ENCODE results near the gene PSMD7.

The PSMD7 gene

GRCh38 chr16:74309789-74310781, 13.5 kb downstream of the PSMD7 start:
- peak; percentile 10 for DNase-seq
- Histone ChIP-seq H3K4me1 (ENCODE audit: low read length) (no peaks in the 10 kb centered on the region), H3K9me3 (replicated peaks; ENCODE audit: insufficient read depth, low read length) (no peaks in the 10 kb centered on the region), H3K4me2 (ENCODE audit: low read depth, low read length) (no peak overlapping the region), H3K27ac (ENCODE audit: low read length) (no peak overlapping the region), H3K9ac (ENCODE audit: low read length) (no peak overlapping the region), H2AFZ (ENCODE audit: low read length) (no peak overlapping the region), H3K36me3 (replicated peaks; ENCODE audit: insufficient read depth, low read length) (no peaks in the 10 kb centered on the region; the same call in 1 of the 2 replicates), H3K79me2 (ENCODE audit: low read length) (no peaks in the 10 kb centered on the region), H3K27me3 (replicated peaks; ENCODE audit: insufficient read depth, low read length) (no peaks in the 10 kb centered on the region), H3F3A (ENCODE audit: insufficient read depth, low read length) (0 out of 2 replicates have a peak, but pooled peaks cover 4% of the 10 kb centered on the region), H3K4me3 (ENCODE audit: low read length) (no peak overlapping the region), H4K20me1 (ENCODE audit: insufficient read depth, low read length) (no peaks in the 10 kb centered on the region), H3K9me2 (replicated peaks; ENCODE audit: insufficient read depth, low read length) (no peaks in the 10 kb centered on the region)
- peak; percentile 48 for TF ChIP-seq CTCF (IDR thresholded peaks at IDR 0.05; ENCODE audit: low read length)
- TF ChIP-seq EZH2 (optimal IDR thresholded peaks at IDR 0.05; ENCODE audit: low read depth, low read length) = no peak
- TF ChIP-seq EZH2phosphoT487 (IDR thresholded peaks at IDR 0.05; ENCODE audit: low read length) = no peak

DNA sequence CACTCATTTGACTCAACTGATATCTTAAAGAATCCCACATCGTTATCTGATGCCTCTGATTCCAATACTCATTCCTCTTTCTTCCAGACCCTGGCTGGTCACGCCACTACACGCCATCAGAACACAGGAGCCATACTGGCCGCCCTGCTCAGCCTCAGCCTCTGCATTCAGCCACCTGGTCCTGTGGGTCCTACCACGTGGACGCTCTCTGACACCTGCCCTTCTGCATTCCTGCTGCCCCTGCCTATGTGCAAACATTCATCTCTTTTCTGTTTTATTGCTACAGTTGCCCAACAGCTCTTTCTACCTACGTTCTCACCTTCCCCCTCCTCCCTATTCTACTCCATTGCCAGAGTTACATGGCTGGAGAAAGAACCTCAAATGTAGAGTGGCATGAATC, 18.4 kb downstream of the PSMD7 start:
- Histone ChIP-seq H3K79me2 (ENCODE audit: low read length) (no peaks in the 10 kb centered on the region), H2AFZ (ENCODE audit: low read length) (no peak overlapping the region), H3K36me3 (replicated peaks; ENCODE audit: insufficient read depth, low read length) (no peaks in the 10 kb centered on the region), H3K9ac (ENCODE audit: low read length) (no peak overlapping the region), H4K20me1 (ENCODE audit: insufficient read depth, low read length) (no peaks in the 10 kb centered on the region), H3K27ac (ENCODE audit: low read length) (no peak overlapping the region), H3K4me1 (ENCODE audit: low read length) (no peaks in the 10 kb centered on the region), H3K27me3 (replicated peaks; ENCODE audit: insufficient read depth, low read length) (no peaks in the 10 kb centered on the region), H3K4me2 (ENCODE audit: low read depth, low read length) (no peak overlapping the region), H3K4me3 (ENCODE audit: low read length) (no peak overlapping the region), H3K9me2 (replicated peaks; ENCODE audit: insufficient read depth, low read length) (no peaks in the 10 kb centered on the region), H3F3A (ENCODE audit: insufficient read depth, low read length) (no peaks in the 10 kb centered on the region), H3K9me3 (replicated peaks; ENCODE audit: insufficient read depth, low read length) (no peaks in the 10 kb centered on the region)
- TF ChIP-seq EZH2phosphoT487 (IDR thresholded peaks at IDR 0.05; ENCODE audit: low read length) (no peak), EZH2 (optimal IDR thresholded peaks at IDR 0.05; ENCODE audit: low read depth, low read length) (no peak), CTCF (IDR thresholded peaks at IDR 0.05; ENCODE audit: low read length) (no peak)
- no peak for DNase-seq

GRCh38 chr16:74320707-74321106, 24.1 kb downstream of the PSMD7 start:
- H3K9me3 ChIP-seq (replicated peaks; ENCODE audit: insufficient read depth, low read length) = no peaks in the 10 kb centered on the region
- no peak for DNase-seq
- no peak overlapping the region for H3K4me2 ChIP-seq (ENCODE audit: low read depth, low read length)
- H2AFZ ChIP-seq (ENCODE audit: low read length) = no peak overlapping the region
- H3F3A ChIP-seq (ENCODE audit: insufficient read depth, low read length) = no peaks in the 10 kb centered on the region
- H4K20me1 ChIP-seq (ENCODE audit: insufficient read depth, low read length) = no peaks in the 10 kb centered on the region
- H3K4me3 ChIP-seq (ENCODE audit: low read length) = no peak overlapping the region
- no peaks in the 10 kb centered on the region for H3K4me1 ChIP-seq (ENCODE audit: low read length)
- no peaks in the 10 kb centered on the region for H3K36me3 ChIP-seq (replicated peaks; ENCODE audit: insufficient read depth, low read length)
- H3K27me3 ChIP-seq (replicated peaks; ENCODE audit: insufficient read depth, low read length) = no peaks in the 10 kb centered on the region
- H3K79me2 ChIP-seq (ENCODE audit: low read length) = no peaks in the 10 kb centered on the region
- TF ChIP-seq CTCF (IDR thresholded peaks at IDR 0.05; ENCODE audit: low read length) (no peak), EZH2 (optimal IDR thresholded peaks at IDR 0.05; ENCODE audit: low read depth, low read length) (no peak), EZH2phosphoT487 (IDR thresholded peaks at IDR 0.05; ENCODE audit: low read length) (no peak)
- no peak overlapping the region for H3K27ac ChIP-seq (ENCODE audit: low read length)
- no peak overlapping the region for H3K9ac ChIP-seq (ENCODE audit: low read length)
- no peaks in the 10 kb centered on the region for H3K9me2 ChIP-seq (replicated peaks; ENCODE audit: insufficient read depth, low read length)
